KMS-11 (cell line): Measurements from ENCODE around the gene NSF.

Experiments
- H2AFZ ChIP-seq: fragments of 200-600 bp; sonication (generic); 2 replicates; pipeline ENCODE4 v1.6.1; 2016; ENCODE audit warnings: antibody characterized with exemption, mixed run types, low read depth
- H3K27ac ChIP-seq: fragments of 200-600 bp; sonication (generic); 2 replicates; pipeline ENCODE4 v1.6.1; 2016; ENCODE audit warnings: mild to moderate bottlenecking, mixed run types
- H3K27me3 ChIP-seq: fragments of 200-600 bp; sonication (generic); 2 replicates; pipeline ENCODE4 v1.6.1; 2017; ENCODE audit warnings: mild to moderate bottlenecking, low read depth, mixed run types, moderate library complexity; ENCODE audit not compliant: insufficient read depth
- H3K36me3 ChIP-seq: fragments of 200-600 bp; sonication (generic); 2 replicates; pipeline ENCODE4 v1.6.1; 2017; ENCODE audit warnings: mild to moderate bottlenecking, mixed run types; ENCODE audit not compliant: insufficient read depth
- H3K4me1 ChIP-seq: fragments of 200-600 bp; sonication (generic); 2 replicates; pipeline ENCODE4 v1.6.1; 2016; ENCODE audit warnings: mild to moderate bottlenecking, low read depth, mixed run types; ENCODE audit not compliant: poor library complexity, severe bottlenecking
- H3K4me2 ChIP-seq: fragments of 200-600 bp; sonication (generic); 2 replicates; pipeline ENCODE4 v1.7.0; 2016; ENCODE audit warnings: mild to moderate bottlenecking, mixed run types
- H3K4me3 ChIP-seq: fragments of 200-600 bp; sonication (generic); IDR thresholded peaks from 2 replicates; pipeline ENCODE4 v1.6.1; 2017; ENCODE audit warnings: low read depth, low read length, mixed read lengths; ENCODE audit not compliant: insufficient read depth
- H3K79me2 ChIP-seq: fragments of 200-600 bp; sonication (generic); 2 replicates; pipeline ENCODE4 v1.6.1; 2016; ENCODE audit warnings: low read depth, mixed run types; ENCODE audit not compliant: insufficient read depth
- H3K9ac ChIP-seq: fragments of 200-600 bp; sonication (generic); 2 replicates; pipeline ENCODE4 v1.6.1; 2016; ENCODE audit warnings: mild to moderate bottlenecking, mixed run types
- H4K20me1 ChIP-seq: fragments of 200-600 bp; sonication (generic); 2 replicates; pipeline ENCODE4 v1.6.1; 2016; ENCODE audit warnings: mild to moderate bottlenecking, mixed run types; ENCODE audit not compliant: insufficient read depth
- TF ChIP-seq, protein P1 (sequence below): fragments of 200-600 bp; sonication (generic); conservative IDR thresholded peaks from 2 replicates; pipeline ENCODE4 v1.6.1; 2017; ENCODE audit warnings: low read depth, mild to moderate bottlenecking, antibody characterized with exemption, low read length, moderate library complexity, mixed read lengths

The NSF gene

DNA sequence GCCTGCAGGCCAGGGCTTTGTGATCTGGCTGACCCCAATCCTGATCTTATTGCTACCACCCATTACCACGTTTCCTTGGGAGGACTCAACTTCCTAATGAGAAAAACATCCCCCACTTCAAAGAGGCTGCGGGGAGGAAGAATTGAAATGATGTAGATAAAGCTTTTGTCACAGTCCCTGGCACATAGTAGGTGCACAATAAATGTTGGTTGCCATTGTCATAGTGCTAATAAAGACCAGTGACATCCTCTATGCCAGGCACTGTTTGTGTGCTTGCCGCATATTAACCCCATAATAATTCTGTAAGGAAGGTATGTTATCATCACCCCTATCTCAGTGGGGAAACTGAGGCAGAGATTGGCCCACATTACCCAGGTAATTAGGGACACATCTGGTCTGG is 205.6 kb downstream of the NSF start:
- H3K9ac ChIP-seq, result no peak overlapping the region
- H4K20me1 ChIP-seq, result no peaks in the 10 kb centered on the region
- H3K4me3 ChIP-seq, result no peak overlapping the region
- no peaks in the 10 kb centered on the region for H3K36me3 ChIP-seq
- TF ChIP-seq, protein P1, sequence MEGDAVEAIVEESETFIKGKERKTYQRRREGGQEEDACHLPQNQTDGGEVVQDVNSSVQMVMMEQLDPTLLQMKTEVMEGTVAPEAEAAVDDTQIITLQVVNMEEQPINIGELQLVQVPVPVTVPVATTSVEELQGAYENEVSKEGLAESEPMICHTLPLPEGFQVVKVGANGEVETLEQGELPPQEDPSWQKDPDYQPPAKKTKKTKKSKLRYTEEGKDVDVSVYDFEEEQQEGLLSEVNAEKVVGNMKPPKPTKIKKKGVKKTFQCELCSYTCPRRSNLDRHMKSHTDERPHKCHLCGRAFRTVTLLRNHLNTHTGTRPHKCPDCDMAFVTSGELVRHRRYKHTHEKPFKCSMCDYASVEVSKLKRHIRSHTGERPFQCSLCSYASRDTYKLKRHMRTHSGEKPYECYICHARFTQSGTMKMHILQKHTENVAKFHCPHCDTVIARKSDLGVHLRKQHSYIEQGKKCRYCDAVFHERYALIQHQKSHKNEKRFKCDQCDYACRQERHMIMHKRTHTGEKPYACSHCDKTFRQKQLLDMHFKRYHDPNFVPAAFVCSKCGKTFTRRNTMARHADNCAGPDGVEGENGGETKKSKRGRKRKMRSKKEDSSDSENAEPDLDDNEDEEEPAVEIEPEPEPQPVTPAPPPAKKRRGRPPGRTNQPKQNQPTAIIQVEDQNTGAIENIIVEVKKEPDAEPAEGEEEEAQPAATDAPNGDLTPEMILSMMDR, result no peak
- no peaks in the 10 kb centered on the region for H3K27me3 ChIP-seq
- H2AFZ ChIP-seq, result no peak overlapping the region
- H3K4me1 ChIP-seq, result no peaks in the 10 kb centered on the region
- no peaks in the 10 kb centered on the region for H3K79me2 ChIP-seq
- H3K27ac ChIP-seq, result no peak overlapping the region
- H3K4me2 ChIP-seq, result no peak overlapping the region

DNA sequence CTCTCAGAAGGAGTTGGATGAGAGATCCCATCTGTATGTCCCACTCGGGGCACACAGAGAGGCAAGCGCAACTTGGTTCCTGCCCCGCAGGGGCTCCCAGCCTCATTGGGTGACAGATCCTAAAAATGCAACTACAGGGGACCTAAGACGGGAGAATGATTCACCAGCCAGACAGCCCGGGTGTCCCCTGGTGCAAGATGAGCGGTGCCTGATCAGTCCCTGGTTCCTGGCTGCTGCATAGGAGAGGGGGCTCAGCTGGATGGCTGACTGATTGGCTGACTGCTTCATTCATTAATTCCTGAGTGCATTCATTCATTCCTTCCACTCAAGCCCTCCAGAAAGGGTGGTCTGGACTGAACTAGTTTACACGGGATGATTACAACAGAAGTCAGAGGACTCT is 206.1 kb downstream of the NSF start:
- no peak overlapping the region for H3K4me3 ChIP-seq
- H3K4me2 ChIP-seq, result no peak overlapping the region

DNA sequence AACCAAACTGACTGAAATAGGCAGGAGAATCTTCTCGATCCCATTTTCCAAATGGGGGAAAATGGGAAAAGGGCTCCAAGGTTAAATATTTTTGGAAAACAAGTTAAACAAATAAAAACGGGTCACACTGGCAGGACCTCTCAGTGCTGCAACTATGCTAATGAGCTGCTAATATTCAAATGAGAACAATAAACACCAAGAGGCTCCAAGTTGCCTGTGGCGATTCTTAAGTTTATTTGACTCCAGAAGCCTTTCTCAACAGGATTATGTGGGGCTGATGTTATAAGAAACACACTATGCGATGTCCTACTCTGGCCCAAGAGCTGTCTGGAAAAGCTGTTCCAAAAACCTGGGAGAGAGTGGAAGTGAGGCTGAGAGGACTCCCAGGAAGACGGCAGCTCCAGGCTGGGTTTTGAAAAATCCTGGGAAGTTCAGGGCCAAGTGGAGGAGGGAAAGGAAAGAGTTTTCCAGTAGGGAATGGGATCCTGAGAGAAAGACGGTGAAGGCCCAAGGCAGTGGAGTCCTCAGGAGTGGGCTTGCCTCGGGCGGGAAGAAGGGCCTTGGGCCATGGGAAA is 206.6 kb downstream of the NSF start:
- H2AFZ ChIP-seq, result no peak overlapping the region
- H3K9ac ChIP-seq, result no peak overlapping the region
- H3K79me2 ChIP-seq, result no peaks in the 10 kb centered on the region
- no peak overlapping the region for H3K27ac ChIP-seq
- H3K4me1 ChIP-seq, result no peaks in the 10 kb centered on the region
- H3K36me3 ChIP-seq, result no peaks in the 10 kb centered on the region
- no peak overlapping the region for H3K4me2 ChIP-seq
- TF ChIP-seq, protein P1, result no peak
- H3K4me3 ChIP-seq, result no peak overlapping the region
- no peaks in the 10 kb centered on the region for H4K20me1 ChIP-seq
- no peaks in the 10 kb centered on the region for H3K27me3 ChIP-seq

More for the DNA sequence above, 206.1 kb downstream of the NSF start:
- Histone ChIP-seq H2AFZ (no peak overlapping the region), H3K27me3 (no peaks in the 10 kb centered on the region), H4K20me1 (no peaks in the 10 kb centered on the region), H3K9ac (no peak overlapping the region), H3K79me2 (no peaks in the 10 kb centered on the region), H3K4me1 (no peaks in the 10 kb centered on the region), H3K27ac (no peak overlapping the region), H3K36me3 (no peaks in the 10 kb centered on the region)
- TF ChIP-seq, protein P1, result no peak

DNA sequence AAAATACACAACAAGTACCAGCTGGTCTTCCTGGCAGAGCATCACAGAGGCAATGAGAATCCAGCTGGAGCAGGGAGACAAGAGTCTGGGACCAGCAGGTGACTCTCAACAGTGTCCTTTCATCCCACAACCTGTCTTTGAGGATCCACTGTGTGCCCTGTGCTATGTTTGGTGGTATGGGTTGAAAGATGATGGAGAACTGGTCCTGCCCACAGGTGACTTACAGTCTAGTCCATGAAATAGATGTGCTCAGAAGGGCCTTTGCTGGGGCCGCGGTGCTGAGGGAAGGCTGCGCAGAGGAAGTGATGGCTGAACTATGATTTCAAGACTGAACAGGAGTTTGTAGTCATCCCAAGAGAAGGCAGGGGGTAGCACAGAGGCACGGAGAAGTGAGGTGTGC is 210.1 kb downstream of the NSF start:
- Histone ChIP-seq H3K27me3 (no peaks in the 10 kb centered on the region), H3K4me3 (no peak overlapping the region), H3K79me2 (no peaks in the 10 kb centered on the region), H4K20me1 (no peaks in the 10 kb centered on the region), H3K36me3 (no peaks in the 10 kb centered on the region), H3K4me1 (no peaks in the 10 kb centered on the region), H2AFZ (no peak overlapping the region), H3K4me2 (no peak overlapping the region), H3K9ac (no peak overlapping the region), H3K27ac (no peak overlapping the region)
- TF ChIP-seq, protein P1, result no peak
